Smooth muscle cell (in vitro differentiated cells): Measurements from ENCODE around the gene SIAE. TPM values are rescaled to one million over a fixed set of nuclear protein-coding genes. Genes with fewer than 3 reads are reported as not detected.
"Not testable (repeated sequence)": the region's sequence is repeated elsewhere in the genome, so short reads cannot be mapped to it uniquely, and the experiment has no call there.

ENCODE experiments used
- DNase-seq: peaks from one replicate; lab custom pipeline; 2025; ENCODE audit not compliant: unreplicated experiment; lab: John Stamatoyannopoulos, UW
- H2AFZ ChIP-seq: fragments of 200-600 bp; sonication (generic); 2 replicates; pipeline ENCODE4 v1.6.0; 2016; ENCODE audit warnings: antibody characterized with exemption, low read depth, mild to moderate bottlenecking
- H3F3A ChIP-seq: fragments of 200-600 bp; sonication (generic); 2 replicates; pipeline ENCODE4 v1.6.0; 2017; ENCODE audit warnings: antibody characterized with exemption, low read depth
- H3K27ac ChIP-seq: fragments of 200-600 bp; sonication (generic); 2 replicates; pipeline ENCODE4 v1.5.1; 2016; ENCODE audit warnings: low read depth, mild to moderate bottlenecking
- H3K27me3 ChIP-seq: fragments of 200-600 bp; sonication (generic); 2 replicates; pipeline ENCODE4 v1.6.1; 2016; ENCODE audit warnings: low read depth, mild to moderate bottlenecking
- H3K36me3 ChIP-seq: fragments of 200-600 bp; sonication (generic); 2 replicates; pipeline ENCODE4 v1.5.1; 2016; ENCODE audit warnings: low read depth
- H3K4me1 ChIP-seq: fragments of 200-600 bp; sonication (generic); 2 replicates; pipeline ENCODE4 v1.5.1; 2016; ENCODE audit warnings: low read depth
- H3K4me2 ChIP-seq: fragments of 200-600 bp; sonication (generic); 2 replicates; pipeline ENCODE4 v1.6.0; 2016; ENCODE audit warnings: mild to moderate bottlenecking
- H3K4me3 ChIP-seq: fragments of 200-600 bp; sonication (generic); 2 replicates; pipeline ENCODE4 v1.5.1; 2016; ENCODE audit warnings: mild to moderate bottlenecking
- H3K79me2 ChIP-seq: fragments of 200-600 bp; sonication (generic); 2 replicates; pipeline ENCODE4 v1.6.0; 2016; ENCODE audit warnings: low read depth, mild to moderate bottlenecking
- H3K9ac ChIP-seq: fragments of 200-600 bp; sonication (generic); 2 replicates; pipeline ENCODE4 v1.6.0; 2016; ENCODE audit warnings: low read depth
- H3K9me3 ChIP-seq: fragments of 200-600 bp; sonication (generic); replicated peaks from 2 replicates; pipeline ENCODE4 v1.5.1; 2016; ENCODE audit warnings: low read depth
- H4K20me1 ChIP-seq: fragments of 200-600 bp; sonication (generic); 2 replicates; pipeline ENCODE4 v1.6.0; 2016; ENCODE audit warnings: low read depth
- whole genome bisulfite sequencing: methylation state at CpG from one replicate; pipeline ENCODE4 v1.1.7; 2016; ENCODE audit warnings: low lambda C conversion rate; 5-methylcytosine and 5-hydroxymethylcytosine counted together
- polyA plus RNA-seq: library from polyadenylated mRNA; unstranded; fragments of >200 nt; fragmentation: Nextera tagmentation; extraction: Ambion mirVana; gene quantifications from 2 replicates; pipeline ENCODE4 v1.2.1, GENCODE V29; 2016
- total RNA-seq: library from RNA; depleted of rRNA; stranded (reverse); fragments of >200 nt; gene quantifications from 2 replicates; pipeline ENCODE4 v1.2.3, GENCODE V29; 2014
- TF ChIP-seq, protein P1 (sequence below): fragments of 200-600 bp; sonication (generic); IDR thresholded peaks from 2 replicates; pipeline ENCODE4 v1.5.1; 2017; ENCODE audit warnings: borderline replicate concordance, mild to moderate bottlenecking, antibody characterized with exemption; ENCODE audit not compliant: insufficient read depth, poor library complexity, severe bottlenecking

SIAE gene
- total and polyA plus RNA-seq, 2 experiments from 2014 or later = 11.5 to 12.5 TPM

DNA sequence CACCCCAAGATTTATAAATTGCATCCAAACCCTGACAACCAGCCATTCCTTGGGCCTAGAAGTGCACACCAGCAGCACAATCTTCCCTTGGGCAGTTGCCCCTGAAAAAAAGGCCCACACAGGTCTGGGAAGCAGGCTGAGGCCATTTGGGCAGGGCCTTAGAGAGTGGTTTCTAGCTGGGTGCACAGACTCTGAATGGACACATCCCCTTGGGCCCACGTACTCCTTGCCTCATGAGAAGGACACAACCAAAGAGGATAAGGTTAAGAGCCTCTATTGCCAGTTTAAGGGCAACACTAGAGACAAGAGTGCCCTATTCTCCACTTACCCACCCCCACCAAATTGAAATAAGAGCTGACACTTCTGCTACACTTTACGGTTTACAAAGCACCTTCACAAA, 63.2 kb downstream of the SIAE start:
- Histone ChIP-seq H3K4me3 (no peak overlapping the region), H3K9ac (no peak overlapping the region), H2AFZ (no peak overlapping the region), H3K36me3 (no peaks in the 10 kb centered on the region), H4K20me1 (no peaks in the 10 kb centered on the region), H3K9me3 (no peaks in the 10 kb centered on the region), H3K27me3 (no peaks in the 10 kb centered on the region), H3K79me2 (no peaks in the 10 kb centered on the region), H3K4me2 (no peak overlapping the region), H3F3A (no peaks in the 10 kb centered on the region), H3K27ac (no peak overlapping the region), H3K4me1 (no peaks in the 10 kb centered on the region)
- 86% methylated on average over 2 of the region's 2 CpGs for whole genome bisulfite sequencing
- no peak for DNase-seq
- TF ChIP-seq, protein P1, sequence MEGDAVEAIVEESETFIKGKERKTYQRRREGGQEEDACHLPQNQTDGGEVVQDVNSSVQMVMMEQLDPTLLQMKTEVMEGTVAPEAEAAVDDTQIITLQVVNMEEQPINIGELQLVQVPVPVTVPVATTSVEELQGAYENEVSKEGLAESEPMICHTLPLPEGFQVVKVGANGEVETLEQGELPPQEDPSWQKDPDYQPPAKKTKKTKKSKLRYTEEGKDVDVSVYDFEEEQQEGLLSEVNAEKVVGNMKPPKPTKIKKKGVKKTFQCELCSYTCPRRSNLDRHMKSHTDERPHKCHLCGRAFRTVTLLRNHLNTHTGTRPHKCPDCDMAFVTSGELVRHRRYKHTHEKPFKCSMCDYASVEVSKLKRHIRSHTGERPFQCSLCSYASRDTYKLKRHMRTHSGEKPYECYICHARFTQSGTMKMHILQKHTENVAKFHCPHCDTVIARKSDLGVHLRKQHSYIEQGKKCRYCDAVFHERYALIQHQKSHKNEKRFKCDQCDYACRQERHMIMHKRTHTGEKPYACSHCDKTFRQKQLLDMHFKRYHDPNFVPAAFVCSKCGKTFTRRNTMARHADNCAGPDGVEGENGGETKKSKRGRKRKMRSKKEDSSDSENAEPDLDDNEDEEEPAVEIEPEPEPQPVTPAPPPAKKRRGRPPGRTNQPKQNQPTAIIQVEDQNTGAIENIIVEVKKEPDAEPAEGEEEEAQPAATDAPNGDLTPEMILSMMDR = no peak

DNA sequence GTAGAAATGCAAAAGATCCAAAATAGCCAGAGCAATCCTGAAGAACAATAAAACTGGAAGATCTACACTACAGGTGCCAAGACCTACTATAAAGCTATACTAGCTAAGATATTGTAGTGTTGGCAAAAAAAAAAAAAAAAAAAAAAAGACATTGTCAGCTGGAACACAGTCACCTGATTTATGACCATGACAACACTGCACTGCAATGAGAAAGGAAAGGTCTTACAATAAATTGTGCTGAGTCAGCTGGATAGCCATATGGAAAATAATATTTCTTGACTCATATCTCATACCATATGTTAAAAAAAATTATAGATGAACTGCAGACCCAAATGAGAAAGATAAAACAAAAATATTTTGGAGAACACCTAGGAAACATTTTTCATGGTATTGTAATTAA, 65.4 kb downstream of the SIAE start:
- H3K4me1 ChIP-seq = no peaks in the 10 kb centered on the region

DNA sequence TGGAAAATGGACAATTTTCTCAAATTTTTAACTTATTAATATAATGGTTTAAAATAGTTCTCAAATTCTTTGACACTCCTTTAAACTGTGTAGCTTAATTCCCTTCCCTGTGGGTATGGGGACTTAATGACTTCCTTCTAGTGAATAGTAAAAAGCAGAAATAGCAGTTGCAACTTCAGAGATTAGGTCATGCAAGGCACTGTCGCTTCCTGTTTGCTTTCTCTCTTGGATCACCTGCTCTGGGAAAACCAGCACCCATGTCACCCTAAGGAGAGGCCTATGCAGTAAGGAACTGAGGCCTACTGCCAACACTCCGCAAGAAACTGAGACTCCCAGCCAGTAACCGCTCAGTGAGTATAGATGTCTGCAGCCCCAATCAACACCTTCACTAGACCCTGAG, 67.8 kb downstream of the SIAE start:
- no peaks in the 10 kb centered on the region for H3K4me1 ChIP-seq
- no peak overlapping the region for H3K4me2 ChIP-seq
- H3K4me3 ChIP-seq = no peak overlapping the region
- 93% methylated on average over 3 of the region's 3 CpGs for WGBS
- no peak overlapping the region for H2AFZ ChIP-seq
- H3F3A ChIP-seq = no peaks in the 10 kb centered on the region
- DNase-seq = no peak
- TF ChIP-seq, protein P1 = no peak
- H3K79me2 ChIP-seq = no peaks in the 10 kb centered on the region
- H3K27ac ChIP-seq = no peak overlapping the region
- no peaks in the 10 kb centered on the region for H3K9me3 ChIP-seq
- H3K36me3 ChIP-seq = no peaks in the 10 kb centered on the region
- H4K20me1 ChIP-seq = no peaks in the 10 kb centered on the region
- no peaks in the 10 kb centered on the region for H3K27me3 ChIP-seq
- H3K9ac ChIP-seq = no peak overlapping the region

More for the DNA sequence above, 65.4 kb downstream of the SIAE start:
- no peaks in the 10 kb centered on the region for H3K79me2 ChIP-seq
- no peaks in the 10 kb centered on the region for H4K20me1 ChIP-seq
- no peak overlapping the region for H3K4me2 ChIP-seq
- H3K9me3 ChIP-seq = no peaks in the 10 kb centered on the region
- no peaks in the 10 kb centered on the region for H3K36me3 ChIP-seq
- no peak overlapping the region for H2AFZ ChIP-seq
- H3F3A ChIP-seq = no peaks in the 10 kb centered on the region
- DNase-seq = no peak
- no peak overlapping the region for H3K4me3 ChIP-seq
- no peak overlapping the region for H3K9ac ChIP-seq
- no peaks in the 10 kb centered on the region for H3K27me3 ChIP-seq
- no peak overlapping the region for H3K27ac ChIP-seq
- TF ChIP-seq, protein P1 = no peak

DNA sequence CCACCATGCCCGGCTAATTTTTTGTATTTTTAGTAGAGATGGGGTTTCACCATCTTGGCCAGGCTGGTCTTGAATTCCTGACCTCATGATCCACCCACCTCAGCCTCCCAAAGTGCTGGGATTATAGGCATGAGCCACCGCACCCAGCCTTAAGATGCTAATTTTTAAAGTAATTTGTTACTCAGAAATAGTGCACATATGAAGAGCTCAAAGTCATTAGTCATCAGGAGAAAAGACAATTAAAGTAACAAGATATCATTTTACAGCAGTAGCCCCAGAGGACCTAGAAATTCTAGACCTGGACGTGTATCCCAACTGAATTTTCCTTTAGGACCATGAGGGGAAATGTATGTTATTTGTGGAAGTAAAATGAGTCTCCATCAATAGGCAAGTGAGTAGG, 70.8 kb downstream of the SIAE start:
- H3K27ac ChIP-seq, H3K79me2 ChIP-seq, H3K4me1 ChIP-seq, H2AFZ ChIP-seq, H3K4me3 ChIP-seq, H3F3A ChIP-seq, H3K4me2 ChIP-seq, H4K20me1 ChIP-seq, H3K27me3 ChIP-seq, DNase-seq, H3K9me3 ChIP-seq, H3K9ac ChIP-seq, H3K36me3 ChIP-seq: not testable (repeated sequence)
- 85% methylated on average over 3 of the region's 3 CpGs for WGBS
